Suppressor macrophage treated with lipopolysaccharide for 4 hours (primary cell): ENCODE results near the gene SMTN.
"Not testable (repeated sequence)": the region's sequence is repeated elsewhere in the genome, so short reads cannot be mapped to it uniquely, and the experiment has no call there.

Experiments
- DNase-seq: peaks from one replicate; pipeline ENCODE4 v3.0.0-alpha.2; 2020

The SMTN gene

DNA sequence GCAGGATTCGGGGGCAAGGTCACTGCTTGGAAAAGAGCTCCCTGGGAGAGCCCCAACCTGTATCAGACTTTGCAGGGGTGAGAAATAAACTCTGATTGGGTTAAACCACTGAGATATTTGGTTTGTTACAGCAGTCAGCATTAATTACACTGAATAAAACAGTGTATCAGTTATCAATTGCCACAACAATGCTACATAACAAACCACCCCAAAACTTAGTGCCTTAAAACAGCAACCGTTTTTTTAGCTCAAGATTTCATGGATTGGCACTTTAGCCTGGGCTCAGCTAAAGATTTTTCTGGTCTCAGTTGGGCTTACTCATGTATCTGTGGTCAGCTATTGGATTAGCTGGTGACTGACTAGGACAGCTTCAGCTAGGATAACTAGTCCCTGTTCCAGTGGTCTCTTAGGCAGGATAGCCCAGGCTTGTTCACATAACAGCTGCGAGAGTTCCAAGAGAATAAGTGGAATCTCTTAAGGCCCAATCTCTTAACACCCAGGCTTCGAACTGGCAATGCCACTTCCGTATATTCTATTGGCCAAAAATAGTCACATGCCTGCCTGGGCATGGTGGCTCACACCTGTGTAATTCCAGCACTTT, 7.5 kb upstream of the SMTN start:
- DNase-seq, result not testable (repeated sequence)

DNA sequence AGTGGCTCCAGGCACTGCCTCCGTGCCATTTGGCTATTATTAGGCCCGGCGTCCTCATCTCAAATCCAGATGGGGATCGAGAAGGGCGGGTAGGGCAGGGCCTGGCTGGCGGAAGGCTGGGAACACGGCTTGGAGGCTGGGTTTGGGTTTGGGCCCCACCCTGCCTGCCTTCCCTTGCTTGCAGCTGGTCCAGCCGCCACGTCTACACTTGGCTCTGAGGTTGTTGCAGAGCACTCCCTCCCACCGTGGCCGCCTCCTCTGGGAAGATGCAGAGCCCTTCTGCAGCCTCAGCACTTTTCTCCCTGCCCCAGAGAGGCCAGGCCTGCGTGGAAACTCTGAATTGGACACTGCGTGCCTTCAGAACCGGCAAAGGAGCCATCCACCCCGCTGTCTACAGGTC, 5.2 kb upstream of the SMTN start:
- DNase-seq, result no peak

DNA sequence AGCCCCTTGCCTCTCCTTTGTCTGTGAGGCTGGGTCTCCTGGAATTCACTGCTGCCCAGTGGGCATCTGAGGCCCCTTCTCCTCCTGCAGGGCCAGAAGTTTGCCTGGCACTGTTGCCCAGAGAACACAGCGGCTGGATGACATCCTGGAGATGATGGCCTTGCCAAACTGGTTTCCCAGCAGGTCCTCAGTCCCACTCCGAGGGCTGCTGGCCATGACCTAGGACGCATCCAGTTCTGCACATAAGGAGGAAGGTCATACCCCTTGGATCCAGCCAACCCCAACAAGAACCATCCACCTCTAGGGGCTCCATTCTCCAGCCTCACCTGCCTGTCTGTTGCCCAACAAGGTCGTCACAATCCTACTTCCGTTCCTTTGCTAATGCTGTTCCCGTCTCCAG, 3.4 kb upstream of the SMTN start:
- DNase-seq, result no peak

DNA sequence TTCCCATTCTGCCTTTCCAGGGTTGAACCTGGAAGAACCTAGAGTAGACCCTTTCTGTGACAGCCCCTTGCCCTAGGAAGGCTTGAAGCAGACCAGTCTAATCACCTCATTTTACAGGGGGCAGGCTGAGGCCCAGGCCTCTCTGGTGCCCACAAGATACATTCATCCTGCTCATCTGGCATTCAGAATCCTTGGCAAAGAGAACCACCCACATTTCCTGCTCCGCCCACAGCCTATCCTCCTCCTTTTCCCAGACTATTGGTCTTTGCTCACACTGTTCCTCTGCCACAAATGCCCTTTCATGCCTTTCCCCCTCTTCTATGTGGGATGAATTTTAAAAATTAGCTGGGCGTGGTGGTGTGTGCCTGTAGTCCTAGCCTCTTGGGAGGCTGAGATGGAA, 2.7 kb upstream of the SMTN start:
- DNase-seq, result not testable (repeated sequence)

DNA sequence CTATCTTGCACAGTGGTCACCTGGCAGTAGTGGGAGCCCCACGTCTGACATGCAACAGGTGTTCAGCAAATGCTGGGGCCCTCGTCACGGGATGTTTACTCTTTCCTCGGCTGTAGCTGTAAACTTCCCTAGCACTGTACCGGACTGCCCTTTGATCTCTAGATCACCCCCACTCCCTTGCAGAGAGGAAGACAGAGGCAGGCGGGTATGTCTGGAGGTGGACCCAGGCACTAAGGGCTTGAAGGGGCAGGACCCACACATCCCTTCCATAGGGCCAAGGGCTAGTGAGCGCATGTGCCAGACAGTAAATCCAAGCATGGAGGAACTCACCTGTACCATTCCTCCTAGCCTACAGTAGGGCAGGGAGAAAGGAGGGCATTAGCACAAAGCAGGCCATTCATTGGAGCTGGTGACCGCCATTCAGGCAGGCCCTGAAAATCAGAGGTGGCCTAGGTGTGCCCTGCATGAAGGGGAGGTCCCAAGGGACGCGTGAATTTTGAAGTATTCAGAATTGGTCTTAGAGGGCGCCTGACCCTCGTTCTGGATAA, 1.9 kb upstream of the SMTN start:
- no peak for DNase-seq

DNA sequence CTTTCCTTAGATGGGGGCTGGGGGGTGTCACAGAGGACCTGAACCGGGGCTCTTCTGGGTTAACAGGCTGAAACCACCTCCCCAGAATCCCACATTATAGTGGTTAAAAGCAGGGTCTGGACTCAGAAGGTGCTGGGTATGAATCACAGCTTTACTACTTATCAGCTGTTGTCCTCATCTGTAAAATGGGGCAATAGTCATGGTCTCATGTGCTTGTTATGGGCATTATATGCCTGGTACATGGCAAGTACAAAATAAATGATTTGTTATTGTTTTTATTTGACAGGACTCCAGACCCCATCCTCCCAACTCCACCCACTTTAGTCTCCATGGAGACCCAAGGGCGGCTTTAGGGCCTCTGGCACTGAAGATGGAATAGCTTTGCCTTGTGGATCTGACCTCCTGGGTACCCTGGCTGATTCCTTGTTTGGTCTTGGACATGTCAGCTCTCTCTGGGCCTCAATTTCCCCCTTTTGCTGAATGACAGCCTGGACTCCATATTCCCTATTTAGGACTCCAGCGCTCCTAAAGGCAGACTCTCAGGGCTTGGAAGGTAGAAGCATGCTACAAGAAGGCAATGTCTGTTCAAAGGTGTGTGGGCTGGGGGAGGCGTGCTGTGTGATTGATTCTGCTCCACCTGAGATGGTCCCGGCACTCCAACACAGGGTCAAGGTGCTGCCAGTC, 812 bp upstream of the SMTN start:
- DNase-seq, result no peak

DNA sequence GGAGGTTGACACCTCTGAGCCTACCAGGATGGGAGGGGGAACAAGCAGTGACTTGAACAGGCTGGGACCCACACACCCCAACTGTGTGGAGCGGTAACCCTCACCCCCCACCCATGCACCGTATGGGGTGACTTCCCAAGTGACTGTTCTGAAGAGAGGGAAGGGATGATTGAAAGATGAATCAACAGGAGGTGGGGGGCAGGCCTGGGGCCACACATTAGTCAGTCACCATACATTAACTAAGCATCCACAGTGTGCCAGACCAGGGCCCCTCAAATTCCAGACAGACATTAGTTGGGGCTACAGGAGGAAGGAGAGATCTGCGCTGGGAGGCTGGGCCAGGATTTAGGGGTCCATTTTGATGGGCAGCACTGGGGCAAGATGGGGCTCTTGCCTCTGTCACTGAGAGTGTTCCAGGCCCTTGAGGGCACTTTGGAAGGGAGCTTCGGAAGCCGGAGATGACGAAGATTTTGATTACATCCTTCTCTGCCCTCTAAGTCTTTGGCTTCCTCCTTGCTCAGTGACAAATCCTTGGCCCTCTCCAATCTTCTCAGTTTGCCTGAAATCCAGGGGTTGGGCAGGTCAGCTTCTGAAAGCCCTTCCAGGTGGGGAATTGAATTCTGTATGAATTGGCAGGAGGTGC, 966 bp downstream of the SMTN start:
- no peak for DNase-seq

DNA sequence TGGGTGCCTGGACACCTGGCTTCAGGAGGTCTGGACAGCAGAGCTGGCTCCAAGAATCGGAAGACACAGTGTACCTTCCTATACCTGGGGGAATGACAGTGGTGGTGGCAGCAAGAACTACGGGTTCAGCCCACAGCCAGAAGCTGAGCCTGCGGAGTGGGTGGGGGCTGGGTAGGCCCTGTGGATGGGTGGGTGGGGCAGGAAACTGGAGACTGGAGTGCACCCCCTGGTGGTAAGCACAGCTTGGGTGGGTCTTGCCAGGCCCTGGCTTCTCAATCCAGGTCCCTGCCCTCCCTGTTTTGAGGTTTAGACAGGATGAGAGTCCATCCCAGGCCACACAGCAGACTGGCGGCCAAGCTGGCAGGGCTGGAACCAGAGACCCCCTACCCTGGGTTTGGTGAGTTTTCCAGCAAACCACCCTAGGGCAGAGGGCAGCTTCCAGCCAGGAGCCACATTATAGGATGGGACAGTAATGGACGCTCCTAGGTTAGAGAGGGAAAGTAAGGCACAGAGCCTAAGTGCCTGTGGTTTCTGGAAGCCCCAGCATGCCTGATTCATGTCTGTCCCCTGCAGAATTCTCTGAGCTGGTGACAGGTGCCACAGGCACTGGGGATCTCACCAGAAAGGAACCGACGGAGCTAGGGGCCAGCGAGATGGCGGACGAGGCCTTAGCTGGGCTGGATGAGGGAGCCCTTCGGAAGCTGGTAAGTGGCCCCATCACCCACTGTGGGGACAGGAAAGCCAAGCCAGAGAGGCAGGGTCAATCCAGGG, 1.7 kb downstream of the SMTN start:
- DNase-seq, result peak; percentile 38

DNA sequence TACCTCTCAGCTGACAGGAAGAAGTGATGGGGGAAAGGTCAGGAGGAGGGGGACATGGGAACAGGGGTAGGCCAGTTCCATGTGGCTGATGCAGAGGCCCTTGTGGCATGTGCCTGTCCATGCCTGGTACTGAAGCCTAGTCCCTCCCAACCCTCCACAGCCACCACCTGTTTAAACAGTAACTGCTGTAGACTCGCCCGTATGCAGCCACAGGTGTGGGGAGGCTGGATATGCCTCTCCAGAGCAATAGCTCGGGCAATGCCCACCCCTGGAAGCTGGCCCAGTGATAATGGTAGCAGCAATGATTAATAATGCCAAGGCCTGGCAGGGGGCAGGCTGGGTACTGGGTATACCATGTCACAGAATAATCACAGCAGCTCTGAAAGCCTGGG, 2.3 kb downstream of the SMTN start:
- DNase-seq, result no peak

DNA sequence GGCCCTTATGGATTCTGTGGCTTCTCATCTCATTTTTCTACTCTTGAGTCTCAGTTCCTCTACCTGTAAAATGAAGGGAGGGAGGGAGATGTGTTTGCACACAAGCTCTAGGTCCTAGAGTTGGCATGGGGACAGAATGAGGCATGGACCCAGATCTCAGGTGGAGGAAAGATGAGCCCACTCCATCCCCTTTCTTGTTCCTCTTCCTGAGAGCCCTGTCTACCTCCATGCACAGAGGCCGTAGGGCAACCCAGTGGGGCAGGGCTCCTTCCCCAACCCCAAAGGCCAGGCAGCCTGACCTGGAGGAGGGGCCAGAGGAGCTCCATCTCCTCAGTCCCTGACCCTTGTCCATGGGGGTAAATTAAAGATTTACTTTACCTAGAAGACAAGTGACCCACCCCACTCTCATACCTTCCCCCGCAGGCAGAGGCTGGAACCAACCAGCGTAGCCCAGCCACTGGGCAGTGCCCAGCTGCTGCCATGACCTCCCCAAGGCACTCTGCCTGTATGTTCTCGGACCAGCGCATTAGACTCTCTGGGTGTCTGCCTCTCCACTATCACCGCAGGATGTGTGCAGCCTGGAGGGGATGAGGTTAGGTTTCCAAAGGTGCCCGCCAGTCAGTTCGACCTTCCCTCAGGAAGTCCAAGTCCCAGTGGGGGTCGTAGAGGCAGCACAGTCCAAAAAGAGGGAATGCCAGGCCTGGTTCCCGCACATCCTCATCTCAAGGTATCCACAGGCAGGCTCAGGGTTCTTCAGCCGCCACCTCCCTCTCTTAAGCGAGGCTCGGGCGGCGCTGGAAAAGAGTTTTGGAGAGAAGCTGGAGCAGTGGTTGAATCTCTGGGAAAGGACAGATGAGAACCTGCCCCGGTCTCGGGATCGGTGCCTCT, 3.0 kb downstream of the SMTN start:
- DNase-seq, result no peak

DNA sequence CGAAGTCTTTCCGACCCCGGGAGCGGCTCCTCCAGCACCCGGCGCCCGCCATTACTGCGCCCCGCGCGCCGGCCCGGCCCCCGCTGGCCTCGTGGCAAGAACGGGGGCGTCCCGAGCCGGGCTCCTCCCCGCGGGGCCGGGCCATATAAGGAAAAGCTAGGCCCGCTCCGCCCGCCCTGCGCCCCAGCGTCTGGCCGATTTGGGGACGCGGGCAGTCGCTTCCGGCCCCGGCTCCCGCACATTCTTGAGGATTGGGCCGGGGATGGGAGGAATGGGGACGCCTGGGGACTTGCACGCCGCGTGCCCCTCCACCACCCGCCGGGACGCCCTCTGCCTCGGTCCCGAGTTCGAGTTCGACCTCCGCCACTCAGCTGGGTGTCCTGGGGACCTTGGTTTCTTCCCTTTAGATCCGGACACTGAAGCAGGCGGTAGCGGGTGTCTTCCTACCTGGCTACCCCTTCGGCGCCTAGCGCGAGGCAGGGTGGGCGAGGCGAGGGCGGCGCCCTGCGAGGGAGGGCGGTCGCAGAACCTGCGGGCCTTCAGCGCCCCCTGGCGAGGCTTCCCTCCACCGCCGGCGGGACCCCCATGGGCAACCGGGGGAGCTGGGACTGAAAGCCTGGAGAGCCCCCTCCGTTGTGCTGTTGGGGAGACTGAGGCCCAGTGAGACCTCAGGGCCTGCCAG, 3.8 kb downstream of the SMTN start:
- DNase-seq, result peak; percentile 92

DNA sequence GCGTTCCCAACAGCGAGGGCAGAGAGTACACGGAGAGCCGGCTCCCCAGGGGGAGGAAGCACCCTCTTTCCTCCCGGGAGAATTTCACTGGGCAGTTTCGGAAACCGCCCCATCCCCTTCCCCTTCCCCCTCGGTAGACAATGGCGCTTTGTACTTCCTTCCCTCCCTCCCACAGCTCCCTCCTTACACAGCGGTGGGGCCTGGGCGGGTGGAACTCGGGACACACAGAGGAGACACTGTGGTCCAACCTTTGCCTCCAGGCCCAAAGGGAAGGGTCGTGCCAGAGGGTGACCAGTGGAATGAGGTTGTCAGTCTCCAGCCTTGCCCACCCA, 4.3 kb downstream of the SMTN start:
- peak; percentile 33 for DNase-seq

DNA sequence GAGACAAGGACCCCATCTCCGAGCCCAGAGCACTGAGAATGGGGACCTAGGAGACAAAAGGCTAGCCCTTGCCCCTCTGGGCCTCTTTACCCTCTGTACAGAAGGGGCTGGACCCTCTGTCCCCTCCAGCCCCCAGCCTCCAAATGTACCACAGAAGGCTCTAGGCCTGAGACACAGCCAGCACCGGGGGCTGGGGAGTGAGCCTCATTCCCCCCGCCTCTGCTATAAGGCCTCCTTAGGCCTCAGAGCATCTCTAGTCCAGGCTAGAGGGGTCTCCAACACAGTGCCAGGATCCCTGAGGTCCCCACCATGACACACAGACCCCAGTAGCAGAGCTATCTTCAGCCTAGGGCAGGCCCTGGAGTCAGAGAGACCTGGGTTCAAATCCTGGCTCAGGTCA, 4.8 kb downstream of the SMTN start:
- no peak for DNase-seq

DNA sequence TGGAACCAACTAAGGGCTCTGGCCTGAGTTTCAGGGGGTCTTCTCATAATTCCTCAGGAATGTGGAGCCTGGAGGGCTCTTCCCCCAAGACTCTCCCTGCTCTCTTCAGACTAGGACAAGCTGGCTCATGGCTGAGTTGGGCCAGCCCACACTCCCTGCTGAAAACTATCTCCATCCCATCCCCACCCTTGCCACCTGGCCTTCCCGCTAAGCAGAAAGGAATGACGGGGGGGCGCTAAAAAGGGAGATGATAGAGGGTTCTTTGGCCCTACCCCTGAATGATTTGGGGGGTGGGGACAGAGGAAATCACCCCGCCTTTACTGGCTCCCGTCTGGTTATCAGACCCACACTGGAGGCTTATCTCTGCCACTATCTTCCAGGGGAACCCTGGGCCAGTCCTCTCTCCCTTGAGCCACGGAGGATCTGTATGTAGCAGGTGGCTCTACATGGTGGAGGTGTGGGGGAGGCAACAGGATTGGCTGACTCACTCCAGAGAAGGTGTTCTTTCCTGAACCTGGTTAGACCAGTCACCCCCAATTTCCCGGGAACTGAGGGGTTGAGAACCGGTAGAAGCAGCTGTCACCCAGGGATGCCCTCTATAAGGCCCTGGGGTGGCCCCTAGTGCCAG, 5.7 kb downstream of the SMTN start:
- no peak for DNase-seq

DNA sequence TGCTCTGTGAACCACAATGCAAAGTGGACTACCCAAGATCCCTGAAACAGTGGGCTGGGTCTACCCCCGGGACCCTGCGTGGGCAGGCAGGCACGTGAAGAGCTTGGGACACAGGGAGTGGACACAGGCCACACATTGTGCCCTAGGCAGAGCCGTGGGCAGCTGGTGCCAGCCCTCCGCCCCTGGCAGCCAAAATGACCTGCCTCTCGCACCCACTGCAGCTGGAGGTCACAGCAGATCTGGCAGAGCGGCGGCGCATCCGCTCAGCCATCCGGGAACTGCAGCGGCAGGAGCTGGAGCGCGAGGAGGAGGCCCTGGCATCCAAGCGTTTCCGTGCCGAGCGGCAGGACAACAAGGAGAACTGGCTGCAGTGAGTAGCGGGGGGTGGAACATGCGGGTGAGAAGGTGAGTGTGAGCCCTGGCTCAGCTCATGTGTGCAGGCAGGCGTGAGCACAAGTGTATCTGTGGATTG, 6.7 kb downstream of the SMTN start:
- no peak for DNase-seq

DNA sequence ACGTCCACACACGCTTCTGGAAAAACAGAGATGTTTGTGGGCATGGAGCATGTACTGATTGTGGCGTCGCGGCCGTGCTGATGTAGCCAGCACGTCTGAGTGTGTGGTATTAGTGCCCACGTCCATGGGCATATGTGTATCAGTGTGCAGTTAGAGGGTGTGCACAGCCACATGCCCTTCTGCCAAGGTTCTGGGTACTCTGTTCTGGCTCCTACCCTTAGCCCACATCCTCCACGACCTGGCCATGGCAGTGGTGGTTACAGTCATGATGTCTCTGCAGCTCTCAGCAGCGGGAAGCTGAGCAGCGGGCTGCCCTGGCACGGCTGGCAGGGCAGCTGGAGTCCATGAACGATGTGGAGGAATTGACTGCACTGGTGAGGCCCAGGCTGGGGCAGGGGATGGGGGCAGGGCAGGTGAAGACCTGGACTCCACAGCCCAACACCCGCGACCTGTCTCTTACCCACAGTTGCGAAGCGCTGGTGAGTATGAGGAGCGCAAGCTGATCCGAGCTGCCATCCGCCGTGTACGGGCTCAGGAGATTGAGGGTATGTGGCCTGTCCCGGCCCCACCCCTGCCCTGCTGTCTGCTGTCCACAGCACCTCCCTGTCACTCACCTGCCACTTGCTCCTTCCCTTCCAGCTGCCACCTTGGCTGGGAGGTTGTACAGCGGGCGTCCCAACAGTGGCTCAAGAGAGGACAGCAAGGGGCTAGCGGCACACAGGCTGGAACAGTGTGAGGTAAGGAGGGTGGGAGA, 7.3 kb downstream of the SMTN start:
- DNase-seq, result no peak

DNA sequence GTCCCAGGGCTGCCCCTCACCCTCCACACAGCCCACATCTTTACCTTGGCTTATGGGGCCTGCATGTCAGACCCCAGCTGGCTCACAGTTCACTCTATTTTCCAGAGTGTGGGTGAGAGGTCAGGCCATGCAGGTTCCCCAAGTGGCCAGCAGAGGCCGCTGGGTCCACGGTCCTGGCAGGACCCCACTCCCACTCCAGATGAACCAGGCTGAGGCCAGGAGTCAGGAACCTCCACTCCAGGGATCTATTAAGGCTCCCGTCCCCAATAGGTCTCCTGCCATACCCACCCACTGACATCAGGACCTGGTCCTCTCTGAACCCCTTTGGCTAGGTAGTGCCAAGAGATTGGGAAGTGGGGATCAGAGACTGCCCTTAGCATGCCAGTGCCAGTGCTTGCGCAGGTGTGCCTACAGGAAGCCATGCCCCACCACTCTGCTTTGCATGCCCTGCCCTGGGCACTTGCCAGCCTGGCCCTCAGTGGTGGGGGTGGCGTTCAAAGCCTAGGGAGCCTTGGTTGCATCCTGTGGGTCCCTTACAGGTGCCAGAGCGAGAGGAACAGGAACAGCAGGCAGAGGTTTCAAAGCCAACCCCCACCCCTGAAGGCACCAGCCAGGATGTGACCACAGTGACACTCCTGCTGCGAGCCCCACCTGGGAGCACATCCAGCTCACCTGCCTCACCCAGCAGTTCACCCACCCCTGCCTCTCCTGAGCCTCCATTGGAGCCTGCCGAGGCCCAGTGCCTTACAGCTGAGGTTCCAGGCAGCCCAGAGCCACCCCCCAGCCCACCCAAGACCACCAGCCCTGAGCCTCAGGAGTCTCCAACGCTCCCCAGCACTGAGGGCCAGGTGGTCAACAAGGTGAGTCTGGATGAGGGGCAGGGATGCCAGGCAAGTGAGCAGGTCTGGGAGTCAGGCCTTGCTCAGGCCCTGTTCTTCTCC, 8.3 kb downstream of the SMTN start:
- DNase-seq, result peak; percentile 61

DNA sequence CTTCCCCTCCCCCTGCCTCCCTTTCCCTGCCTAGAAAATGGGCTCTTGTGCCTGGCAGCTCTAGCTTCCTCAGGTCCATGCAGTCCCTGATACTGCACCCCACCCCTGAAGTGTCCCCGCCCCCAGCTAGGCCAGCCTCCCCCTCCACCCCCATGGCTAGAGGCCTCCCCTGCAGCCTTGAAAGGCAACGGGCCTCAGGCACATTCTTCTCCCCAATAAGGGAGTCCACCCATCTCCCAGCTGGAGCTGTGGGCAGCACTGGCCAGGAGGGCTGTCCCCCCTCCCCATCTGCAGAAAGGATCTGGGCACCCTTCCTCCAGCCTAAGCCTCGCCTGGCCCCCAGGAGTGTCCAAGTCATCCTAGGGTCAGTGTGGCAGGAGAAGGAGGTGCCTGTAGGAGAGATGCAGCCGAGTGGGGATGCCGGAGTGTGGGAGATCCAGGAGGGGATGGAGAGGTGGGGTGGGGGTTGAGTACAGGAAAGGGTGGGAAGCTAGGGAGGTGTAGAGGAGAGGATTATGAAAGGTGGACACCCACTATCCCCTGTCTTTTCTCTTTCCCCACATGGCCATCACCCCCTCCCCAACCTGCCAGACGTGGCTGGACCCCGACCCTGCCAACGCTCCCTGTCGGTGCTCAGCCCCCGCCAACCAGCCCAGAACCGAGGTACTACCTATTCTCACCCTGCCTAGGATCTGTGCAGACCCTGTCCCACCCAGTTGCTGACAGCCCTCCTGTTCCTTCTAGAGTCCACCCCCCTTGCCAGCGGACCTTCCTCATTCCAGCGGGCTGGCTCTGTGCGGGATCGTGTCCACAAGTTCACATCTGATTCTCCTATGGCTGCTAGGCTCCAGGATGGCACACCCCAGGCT, 9.3 kb downstream of the SMTN start:
- no peak for DNase-seq
